Sigmoid colon (tissue), 7 donors: ENCODE results near the gene BRF1. TPM values are rescaled to one million over a fixed set of nuclear protein-coding genes. Genes with fewer than 3 reads are reported as not detected.

Experiments
- DNase-seq: peaks from one replicate; pipeline ENCODE4 v3.0.0-alpha.2; 2019
- H3K27ac ChIP-seq, 4 donors: fragments of 200-600 bp; sonication (generic); one replicate each; pipeline ENCODE4 v1.5.1; 2016 to 2019; ENCODE audit warnings: mild to moderate bottlenecking in 1 of 4
- H3K27me3 ChIP-seq, 3 donors: fragments of 200-600 bp; sonication (generic); one replicate each; pipeline ENCODE4 v1.5.1; 2019; ENCODE audit warnings: mild to moderate bottlenecking in 1 of 3
- H3K36me3 ChIP-seq, 4 donors: fragments of 200-600 bp; sonication (generic); one replicate each; pipeline ENCODE4 v1.5.1; 2016 to 2019
- H3K4me1 ChIP-seq, 4 donors: fragments of 200-600 bp; sonication (generic); one replicate each; pipeline ENCODE4 v1.5.1; 2017 to 2019
- H3K4me3 ChIP-seq, 4 donors: fragments of 200-600 bp; sonication (generic); one replicate each; pipeline ENCODE4 v1.5.1; 2017 to 2019; ENCODE audit warnings: mild to moderate bottlenecking in 2 of 4, moderate library complexity in 1 of 4
- H3K9me3 ChIP-seq, 4 donors: fragments of 200-600 bp in 3 of 4; sonication (generic) in 3 of 4; one replicate each; pipeline versions ENCODE4 v1.5.1 to v1.6.1; 2013 to 2019
- EP300 ChIP-seq, 4 donors: sonication (generic); formaldehyde crosslinking; IDR thresholded peaks; one replicate each; pipeline ENCODE4 v1.6.1; 2017; ENCODE audit warnings: antibody characterized with exemption in 4 of 4
- POLR2A ChIP-seq, 2 donors: fragments of 450-650 bp; IDR thresholded peaks; one replicate each; pipeline ENCODE4 v1.6.1; 2016; ENCODE audit warnings: antibody characterized with exemption in 2 of 2, mild to moderate bottlenecking in 2 of 2, moderate library complexity in 2 of 2
- POLR2AphosphoS5 ChIP-seq, 4 donors: sonication (generic); formaldehyde crosslinking; IDR thresholded peaks; one replicate each; pipeline ENCODE4 v1.6.1; 2017; ENCODE audit warnings: antibody characterized with exemption in 4 of 4
- WGBS, 2 donors: extraction: QIAGEN DNeasy Blood & Tissue Kit; methylation state at CpG; one replicate each; pipeline ENCODE4 v1.1.7; 2013; 5-methylcytosine and 5-hydroxymethylcytosine counted together
- intact Hi-C: fragments of 100-400 bp; cut with DNase I; formaldehyde crosslinking; loops from one replicate; pipeline ENCODE4 v1.15.1; 2023
- polyA plus RNA-seq, 3 donors: library from polyadenylated mRNA; stranded (reverse); fragments of 200-250 nt; gene quantifications; one replicate each; pipeline ENCODE4 v1.2.3, GENCODE V29; 2013
- total RNA-seq, 4 donors: library from RNA; depleted of rRNA; stranded (reverse); fragments of >200 nt; gene quantifications; one replicate each; pipeline ENCODE4 v1.1.0, GENCODE V29; 2016
- TF ChIP-seq, protein P1 (sequence below), 4 experiments: fragments of 450-650 bp in 3 of 4; fragments of 200-600 bp in 1 of 4; IDR thresholded peaks; one replicate each; pipeline ENCODE4 v1.5.1; 2016 to 2019; ENCODE audit warnings: antibody characterized with exemption in 4 of 4, mild to moderate bottlenecking in 3 of 4, moderate library complexity in 2 of 4
- donor health status: healthy with polysubstance abuse.
- donor health status: Bipolar disorder and iron deficiency.
- donor health status: healthy.

BRF1 gene
- total and polyA plus RNA-seq, 7 donors = 9.0 to 39.2 (median 23.7) TPM

DNA sequence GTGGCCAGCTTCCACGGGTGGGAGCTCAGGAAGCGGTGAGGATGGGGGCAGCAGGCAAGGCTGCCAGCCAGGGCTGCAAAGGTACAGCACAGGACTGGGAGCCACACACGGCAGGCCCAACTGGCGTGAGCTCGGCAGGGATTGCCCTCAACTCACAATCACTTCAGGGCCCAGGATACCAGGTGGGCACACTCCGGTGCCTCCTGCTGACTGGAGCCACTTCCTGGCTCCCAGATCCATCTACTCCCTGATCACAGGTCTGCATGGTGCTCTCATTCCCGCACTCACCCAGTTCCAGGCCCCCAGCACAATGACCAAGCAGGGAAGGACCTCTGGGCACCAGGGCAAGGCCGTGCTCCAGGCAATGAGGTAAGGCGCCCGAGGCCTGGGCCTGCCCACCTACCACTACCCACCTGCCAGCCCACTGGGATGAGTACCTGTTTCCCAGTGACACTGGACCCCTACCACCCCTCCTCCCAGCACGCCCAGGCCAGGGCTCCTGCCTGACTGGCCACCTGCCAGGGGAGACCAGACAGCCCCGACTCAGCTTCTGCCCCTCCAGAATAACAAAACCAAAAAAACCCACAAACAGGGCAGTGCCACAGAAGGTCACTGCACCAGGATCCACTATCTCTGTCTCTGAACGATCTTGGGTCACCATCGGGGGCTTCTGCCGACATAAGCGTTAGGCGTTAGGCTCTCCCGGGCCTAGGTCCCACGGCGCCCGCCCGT, 134.1 kb downstream of the BRF1 start:
- TF ChIP-seq POLR2A (IDR thresholded peaks at IDR 0.05) = no peak
- TF ChIP-seq POLR2AphosphoS5 (IDR thresholded peaks at IDR 0.05) = no peak
- no peak for TF ChIP-seq EP300 (IDR thresholded peaks at IDR 0.05)
- TF ChIP-seq, protein P1, sequence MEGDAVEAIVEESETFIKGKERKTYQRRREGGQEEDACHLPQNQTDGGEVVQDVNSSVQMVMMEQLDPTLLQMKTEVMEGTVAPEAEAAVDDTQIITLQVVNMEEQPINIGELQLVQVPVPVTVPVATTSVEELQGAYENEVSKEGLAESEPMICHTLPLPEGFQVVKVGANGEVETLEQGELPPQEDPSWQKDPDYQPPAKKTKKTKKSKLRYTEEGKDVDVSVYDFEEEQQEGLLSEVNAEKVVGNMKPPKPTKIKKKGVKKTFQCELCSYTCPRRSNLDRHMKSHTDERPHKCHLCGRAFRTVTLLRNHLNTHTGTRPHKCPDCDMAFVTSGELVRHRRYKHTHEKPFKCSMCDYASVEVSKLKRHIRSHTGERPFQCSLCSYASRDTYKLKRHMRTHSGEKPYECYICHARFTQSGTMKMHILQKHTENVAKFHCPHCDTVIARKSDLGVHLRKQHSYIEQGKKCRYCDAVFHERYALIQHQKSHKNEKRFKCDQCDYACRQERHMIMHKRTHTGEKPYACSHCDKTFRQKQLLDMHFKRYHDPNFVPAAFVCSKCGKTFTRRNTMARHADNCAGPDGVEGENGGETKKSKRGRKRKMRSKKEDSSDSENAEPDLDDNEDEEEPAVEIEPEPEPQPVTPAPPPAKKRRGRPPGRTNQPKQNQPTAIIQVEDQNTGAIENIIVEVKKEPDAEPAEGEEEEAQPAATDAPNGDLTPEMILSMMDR (IDR thresholded peaks at IDR 0.05) = no peak
- peaks cover 0 to 20% (median 17%) of the 10 kb centered on the region in 4 donors for H3K4me1 ChIP-seq
- H3K27ac ChIP-seq = no peak overlapping the region
- H3K27me3 ChIP-seq = peaks cover 4 to 62% (median 37%) of the 10 kb centered on the region in 3 donors
- DNase-seq = no peak
- H3K4me3 ChIP-seq = peak overlapping the region in 2 of 4 donors; percentile 9 to 49
- intact Hi-C loops = no loop called here
- no peaks in the 10 kb centered on the region for H3K36me3 ChIP-seq
- 60 to 69% methylated on average over 22 of the region's 22 CpGs for WGBS, 2 donors
- H3K9me3 ChIP-seq = no peaks in the 10 kb centered on the region

DNA sequence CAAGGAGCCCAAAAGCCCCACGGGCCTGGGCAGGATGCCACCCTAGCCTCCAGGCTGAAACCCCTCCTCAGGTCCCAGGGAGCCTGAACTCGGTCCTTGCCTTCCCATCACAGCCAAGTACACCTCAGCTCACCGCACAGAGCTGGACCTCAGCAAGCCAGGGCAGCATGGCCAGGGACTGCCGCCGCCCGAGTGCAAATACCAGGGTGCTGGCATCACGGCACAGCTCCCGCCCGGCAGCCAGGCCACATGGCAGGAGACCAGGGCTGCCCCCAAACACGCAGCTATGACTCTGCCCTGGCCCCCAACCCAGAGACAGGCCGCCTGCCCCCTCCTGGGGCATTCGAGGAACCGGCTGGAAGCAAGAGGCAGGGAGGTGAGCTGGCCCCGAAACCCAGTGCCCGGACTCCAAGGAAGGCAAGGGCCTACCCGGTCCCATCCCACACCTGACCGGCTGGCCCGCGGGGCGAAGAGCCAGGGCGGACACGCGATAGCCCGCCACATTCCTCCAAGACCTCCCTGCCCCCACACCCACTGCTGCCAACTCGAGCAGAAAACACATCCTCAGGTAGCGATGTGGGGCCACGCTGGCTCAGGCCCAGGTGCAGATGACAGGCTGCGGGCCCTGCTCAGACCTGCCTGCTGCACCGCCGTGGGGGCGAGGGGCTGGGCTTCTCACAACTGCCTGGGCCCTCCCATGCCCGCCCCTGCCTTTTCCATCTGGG, 134.9 kb downstream of the BRF1 start:
- intact Hi-C loops = no loop called here
- WGBS, 2 donors = 77 to 88% methylated on average over 32 of the region's 32 CpGs
- Histone ChIP-seq H3K36me3 (no peaks in the 10 kb centered on the region), H3K4me3 (no peak overlapping the region), H3K4me1 (peaks cover 0 to 19% (median 16%) of the 10 kb centered on the region in 4 donors), H3K9me3 (no peaks in the 10 kb centered on the region), H3K27ac (no peak overlapping the region), H3K27me3 (peaks cover 4 to 58% (median 36%) of the 10 kb centered on the region in 3 donors)
- no peak for DNase-seq
- TF ChIP-seq POLR2AphosphoS5 (IDR thresholded peaks at IDR 0.05) = no peak
- TF ChIP-seq, protein P1 (IDR thresholded peaks at IDR 0.05) = no peak
- TF ChIP-seq EP300 (IDR thresholded peaks at IDR 0.05) = no peak
- no peak for TF ChIP-seq POLR2A (IDR thresholded peaks at IDR 0.05)

DNA sequence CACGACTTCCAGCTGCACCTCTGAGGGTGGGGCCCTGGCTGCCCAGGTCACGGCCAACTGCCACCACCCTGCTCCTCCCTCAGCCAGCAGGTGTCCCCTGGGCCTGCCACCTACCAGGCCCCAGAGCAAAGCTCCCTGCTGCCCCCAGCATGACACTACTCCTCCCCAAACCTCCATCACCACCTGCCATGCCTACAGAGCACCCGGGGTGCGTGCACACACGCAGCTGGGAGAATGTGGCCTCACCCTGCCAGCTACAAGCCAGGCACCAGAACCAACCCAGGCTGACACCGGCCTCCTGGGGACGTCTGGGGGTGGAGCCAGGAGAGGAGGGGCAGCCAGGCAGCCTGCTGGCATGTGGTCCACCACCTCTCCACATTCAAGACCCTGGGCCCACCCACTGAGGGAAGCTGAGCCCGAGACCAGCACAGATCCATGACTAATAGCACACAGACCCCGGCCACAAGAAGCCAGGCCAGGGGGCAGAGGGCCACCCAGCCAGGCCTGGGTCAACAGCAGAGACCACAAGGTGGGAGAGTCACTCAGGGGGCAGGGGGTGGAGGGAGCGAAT, 135.6 kb downstream of the BRF1 start:
- TF ChIP-seq POLR2AphosphoS5 (IDR thresholded peaks at IDR 0.05) = no peak
- no peak for TF ChIP-seq POLR2A (IDR thresholded peaks at IDR 0.05)
- TF ChIP-seq EP300 (IDR thresholded peaks at IDR 0.05) = no peak
- TF ChIP-seq, protein P1 (IDR thresholded peaks at IDR 0.05) = no peak
- Histone ChIP-seq H3K27me3 (peaks cover 4 to 51% (median 33%) of the 10 kb centered on the region in 3 donors), H3K4me3 (no peak overlapping the region), H3K4me1 (peaks cover 0 to 19% (median 14%) of the 10 kb centered on the region in 4 donors), H3K9me3 (no peaks in the 10 kb centered on the region), H3K27ac (no peak overlapping the region), H3K36me3 (no peaks in the 10 kb centered on the region)
- WGBS, 2 donors = 36 to 56% methylated on average over 10 of the region's 10 CpGs
- no peak for DNase-seq
- intact Hi-C loops = no loop called here

DNA sequence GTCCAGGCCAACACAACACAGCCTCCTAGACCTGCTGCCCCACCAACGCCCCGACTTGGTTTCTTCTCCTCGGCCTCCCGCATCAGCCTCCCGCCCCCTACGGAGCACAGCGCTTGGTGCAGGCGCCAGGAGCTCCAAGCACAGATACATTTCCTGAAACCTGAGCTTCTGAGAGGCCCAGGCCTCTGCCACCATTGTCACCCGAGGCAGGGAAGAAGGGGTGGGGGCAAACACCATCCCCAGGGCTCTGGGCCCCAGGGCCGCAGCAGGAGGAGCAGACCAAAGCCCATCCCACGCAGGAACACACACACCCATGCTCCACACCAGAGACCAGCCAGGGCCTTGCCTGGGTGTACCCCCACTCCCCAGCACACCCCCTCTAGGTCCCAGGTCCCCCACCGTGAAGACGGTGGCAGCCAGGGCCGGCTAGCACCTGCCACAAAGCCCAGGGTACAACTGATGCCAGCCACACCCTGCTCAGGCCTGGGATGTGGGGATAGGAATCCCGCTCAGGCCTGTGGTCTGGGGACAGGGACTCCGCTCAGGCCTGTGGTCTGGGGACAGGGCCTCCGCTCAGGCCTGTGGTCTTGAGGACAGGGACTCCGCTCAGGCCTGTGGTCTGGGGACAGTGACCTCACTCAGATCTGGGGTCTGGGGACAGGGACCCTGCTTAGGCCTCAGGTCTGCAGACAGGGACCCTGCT, 137.6 kb downstream of the BRF1 start:
- no peak overlapping the region for H3K4me3 ChIP-seq

More for the DNA sequence above, 137.6 kb downstream of the BRF1 start:
- Histone ChIP-seq H3K36me3 (no peaks in the 10 kb centered on the region), H3K9me3 (no peaks in the 10 kb centered on the region), H3K4me1 (peaks cover 0 to 14% (median 8%) of the 10 kb centered on the region in 4 donors), H3K27ac (no peak overlapping the region), H3K27me3 (peaks cover 0 to 37% (median 20%) of the 10 kb centered on the region in 3 donors)
- no peak for DNase-seq
- no peak for TF ChIP-seq POLR2AphosphoS5 (IDR thresholded peaks at IDR 0.05)
- TF ChIP-seq, protein P1 (IDR thresholded peaks at IDR 0.05) = no peak
- no peak for TF ChIP-seq POLR2A (IDR thresholded peaks at IDR 0.05)
- no peak for TF ChIP-seq EP300 (IDR thresholded peaks at IDR 0.05)
- WGBS, 2 donors = 82 to 86% methylated on average over 18 of the region's 18 CpGs
- intact Hi-C loops = no loop called here
